Measurements from ENCODE around the gene LTBR.

LTBR gene

GRCh38 chr12:6368906-6369525, 14.9 kb upstream of the LTBR start:
- DNase-seq, result no peak

GRCh38 chr12:6369916-6370575, 13.9 kb upstream of the LTBR start:
- no peak for DNase-seq

- DNase-seq, result no peak
Observed at GRCh38 chr12:6370576-6370935, 13.4 kb upstream of the LTBR start.

GRCh38 chr12:6370994-6371754, 12.8 kb upstream of the LTBR start:
- no peak for DNase-seq

- no peak for DNase-seq
Observed at GRCh38 chr12:6372403-6373003, 11.5 kb upstream of the LTBR start.

- no peak for DNase-seq
Observed at GRCh38 chr12:6373022-6373787, 10.8 kb upstream of the LTBR start.

GRCh38 chr12:6374028-6374785, 9.8 kb upstream of the LTBR start:
- no peak for DNase-seq

GRCh38 chr12:6374786-6375160, 9.2 kb upstream of the LTBR start:
- no peak for DNase-seq

- no peak for DNase-seq
Observed at GRCh38 chr12:6375269-6376078, 8.5 kb upstream of the LTBR start, which contains the start of gene SCNN1A. SCNN1A (minus strand) TSS chr12:6375563; CDS start chr12:6374783, 780 bp downstream.

- no peak for DNase-seq
Observed at GRCh38 chr12:6376079-6376869, 7.7 kb upstream of the LTBR start.

GRCh38 chr12:6376870-6377666, 6.9 kb upstream of the LTBR start:
- no peak for DNase-seq

GRCh38 chr12:6377667-6377994, 6.3 kb upstream of the LTBR start:
- DNase-seq, result no peak

- no peak for DNase-seq
Observed at GRCh38 chr12:6378709-6379472, 5.1 kb upstream of the LTBR start.

GRCh38 chr12:6380141-6381121, 3.5 kb upstream of the LTBR start:
- no peak for DNase-seq

- no peak for DNase-seq
Observed at GRCh38 chr12:6382371-6382770, 1.6 kb upstream of the LTBR start.

GRCh38 chr12:6382982-6383381, 980 bp upstream of the LTBR start:
- DNase-seq, result no peak

Measured in effector CD4-positive, alpha-beta T cell (primary cell).